BJ (cell line): Measurements from ENCODE around the gene CTLA4. TPM values are rescaled to one million over a fixed set of nuclear protein-coding genes. Genes with fewer than 3 reads are reported as not detected.

ENCODE experiments used
- CTCF ChIA-PET: fragments of 350-600 bp; formaldehyde crosslinking; extraction: SDS; loops from one replicate; lab custom pipeline; 2021; ENCODE audit warnings: antibody characterized with exemption, inconsistent platforms; lab: Yijun Ruan, JAX
- POLR2A ChIA-PET: fragments of 300-600 bp; sonication (Branson Sonifier 250); formaldehyde crosslinking; extraction: SDS; loops from one replicate; lab custom pipeline; 2021; ENCODE audit warnings: antibody characterized with exemption; lab: Charles Lee
- DNase-seq: peaks from one replicate; pipeline ENCODE4 v3.0.0-alpha.2; 2011; ENCODE audit warnings: low read depth
- H3K27me3 ChIP-seq: 2 replicates; pipeline ENCODE4 v1.6.0; 2011; ENCODE audit warnings: low read length; ENCODE audit not compliant: control insufficient read depth, insufficient read depth
- H3K36me3 ChIP-seq: 2 replicates; pipeline ENCODE4 v1.5.1; 2011; ENCODE audit warnings: low read length; ENCODE audit not compliant: control insufficient read depth, insufficient read depth
- H3K4me3 ChIP-seq: 2 replicates; pipeline ENCODE4 v1.5.1; 2011; ENCODE audit warnings: low read depth, mild to moderate bottlenecking, control low read depth, low read length
- CTCF ChIP-seq: IDR thresholded peaks from 2 replicates; pipeline ENCODE4 v1.5.1; 2011; ENCODE audit warnings: low read depth, mild to moderate bottlenecking, control low read depth, inconsistent platforms, low read length, moderate library complexity; ENCODE audit not compliant: insufficient read depth
- polyA plus RNA-seq: library from polyadenylated mRNA; depleted of rRNA; stranded (reverse); fragments of >200 nt; gene quantifications from 2 replicates; pipeline ENCODE4 v1.2.3, GENCODE V29; 2011

Gene CTLA4
- polyA plus RNA-seq, 1 experiment, result not detected

- Histone ChIP-seq H3K27me3 (peaks cover 2% of the 10 kb centered on the region; the same call in 1 of the 2 replicates), H3K4me3 (no peak overlapping the region), H3K36me3 (no peaks in the 10 kb centered on the region)
- TF ChIP-seq CTCF, result no peak
- ChIA-PET CTCF (no interaction called here), POLR2A (no interaction called here)
- no peak for DNase-seq
Measured at GRCh38 chr2:203846490-203847105, 21.0 kb upstream of the CTLA4 start.

GRCh38 chr2:203849010-203849409 is 18.6 kb upstream of the CTLA4 start:
- no peak overlapping the region for H3K4me3 ChIP-seq
- POLR2A ChIA-PET, result no interaction called here
- CTCF ChIA-PET, result no interaction called here
- no peak for DNase-seq
- no peak for TF ChIP-seq CTCF
- H3K27me3 ChIP-seq, result peaks cover 2% of the 10 kb centered on the region; the same call in 1 of the 2 replicates
- no peaks in the 10 kb centered on the region for H3K36me3 ChIP-seq

- CTCF ChIA-PET, result no interaction called here
- Histone ChIP-seq H3K4me3 (no peak overlapping the region), H3K36me3 (no peaks in the 10 kb centered on the region), H3K27me3 (no peaks in the 10 kb centered on the region; the same call in 1 of the 2 replicates)
- POLR2A ChIA-PET, result no interaction called here
- TF ChIP-seq CTCF, result no peak
- DNase-seq, result no peak
Measured at GRCh38 chr2:203852760-203853159, 14.8 kb upstream of the CTLA4 start.

GRCh38 chr2:203853271-203853670 is 14.3 kb upstream of the CTLA4 start:
- ChIA-PET POLR2A (no interaction called here), CTCF (no interaction called here)
- DNase-seq, result no peak
- Histone ChIP-seq H3K27me3 (no peaks in the 10 kb centered on the region; the same call in 1 of the 2 replicates), H3K36me3 (no peaks in the 10 kb centered on the region), H3K4me3 (no peak overlapping the region)
- no peak for TF ChIP-seq CTCF

GRCh38 chr2:203853722-203854121 is 13.8 kb upstream of the CTLA4 start:
- CTCF ChIA-PET, result no interaction called here
- no peak for TF ChIP-seq CTCF
- POLR2A ChIA-PET, result no interaction called here
- H3K4me3 ChIP-seq, result no peak overlapping the region
- no peaks in the 10 kb centered on the region for H3K36me3 ChIP-seq
- H3K27me3 ChIP-seq, result no peaks in the 10 kb centered on the region; the same call in 1 of the 2 replicates
- DNase-seq, result no peak
